ENCODE data around the gene TTC39C. TPM values are rescaled to one million over a fixed set of nuclear protein-coding genes. Genes with fewer than 3 reads are reported as not detected.

The TTC39C gene
- total and polyA plus RNA-seq, 2 experiments from 2014 or later, result 23.9 to 41.6 TPM

DNA sequence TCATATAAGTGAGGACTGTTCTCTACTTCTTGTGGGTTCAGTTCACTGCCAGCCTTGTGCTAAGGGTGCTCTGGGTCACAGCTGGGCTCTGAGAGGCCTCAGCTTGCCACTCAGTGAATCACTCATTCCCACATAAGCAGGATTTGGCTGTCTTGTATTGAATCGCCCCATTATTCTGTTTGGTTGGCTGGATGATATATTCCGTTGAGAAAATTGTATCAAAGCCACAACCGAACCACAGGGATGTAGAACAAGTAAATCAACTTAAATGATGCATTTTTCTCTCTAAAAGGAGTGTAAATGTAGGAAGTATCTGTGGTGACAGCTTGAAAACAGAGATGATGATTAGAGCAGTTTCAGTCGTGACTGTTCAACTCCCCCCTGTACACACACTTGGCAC, 39.6 kb downstream of the TTC39C start:
- Histone ChIP-seq H2AFZ (no peak overlapping the region), H3K79me2 (peaks cover 23% of the 10 kb centered on the region), H3K27me3 (no peaks in the 10 kb centered on the region), H3K4me2 (no peak overlapping the region), H4K20me1 (ENCODE audit: insufficient read depth, poor library complexity, severe bottlenecking) (no peaks in the 10 kb centered on the region), H3K9me3 (ENCODE audit: low read depth) (no peaks in the 10 kb centered on the region), H3K4me1 (ENCODE audit: insufficient read depth) (peaks cover 12% of the 10 kb centered on the region), H3K9me2 (replicated peaks; ENCODE audit: insufficient read depth) (no peaks in the 10 kb centered on the region), H3K4me3 (no peak overlapping the region), H3K27ac (no peak overlapping the region), H3K36me3 (replicated peaks; ENCODE audit: insufficient read depth, low read depth) (no peaks in the 10 kb centered on the region)
- 79% methylated on average over 4 of the region's 4 CpGs for WGBS (ENCODE audit: low lambda C conversion rate, missing lambda C conversion rate)
- DNase-seq (ENCODE audit: low spot score), result no peak
- TF ChIP-seq, protein P1, sequence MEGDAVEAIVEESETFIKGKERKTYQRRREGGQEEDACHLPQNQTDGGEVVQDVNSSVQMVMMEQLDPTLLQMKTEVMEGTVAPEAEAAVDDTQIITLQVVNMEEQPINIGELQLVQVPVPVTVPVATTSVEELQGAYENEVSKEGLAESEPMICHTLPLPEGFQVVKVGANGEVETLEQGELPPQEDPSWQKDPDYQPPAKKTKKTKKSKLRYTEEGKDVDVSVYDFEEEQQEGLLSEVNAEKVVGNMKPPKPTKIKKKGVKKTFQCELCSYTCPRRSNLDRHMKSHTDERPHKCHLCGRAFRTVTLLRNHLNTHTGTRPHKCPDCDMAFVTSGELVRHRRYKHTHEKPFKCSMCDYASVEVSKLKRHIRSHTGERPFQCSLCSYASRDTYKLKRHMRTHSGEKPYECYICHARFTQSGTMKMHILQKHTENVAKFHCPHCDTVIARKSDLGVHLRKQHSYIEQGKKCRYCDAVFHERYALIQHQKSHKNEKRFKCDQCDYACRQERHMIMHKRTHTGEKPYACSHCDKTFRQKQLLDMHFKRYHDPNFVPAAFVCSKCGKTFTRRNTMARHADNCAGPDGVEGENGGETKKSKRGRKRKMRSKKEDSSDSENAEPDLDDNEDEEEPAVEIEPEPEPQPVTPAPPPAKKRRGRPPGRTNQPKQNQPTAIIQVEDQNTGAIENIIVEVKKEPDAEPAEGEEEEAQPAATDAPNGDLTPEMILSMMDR (IDR thresholded peaks at IDR 0.05; ENCODE audit: poor library complexity), result no peak
- TF ChIP-seq EZH2 (IDR thresholded peaks at IDR 0.05; ENCODE audit: borderline replicate concordance), result no peak
- TF ChIP-seq EZH2phosphoT487 (IDR thresholded peaks at IDR 0.05; ENCODE audit: low read depth, severe bottlenecking, unreplicated experiment), result no peak

DNA sequence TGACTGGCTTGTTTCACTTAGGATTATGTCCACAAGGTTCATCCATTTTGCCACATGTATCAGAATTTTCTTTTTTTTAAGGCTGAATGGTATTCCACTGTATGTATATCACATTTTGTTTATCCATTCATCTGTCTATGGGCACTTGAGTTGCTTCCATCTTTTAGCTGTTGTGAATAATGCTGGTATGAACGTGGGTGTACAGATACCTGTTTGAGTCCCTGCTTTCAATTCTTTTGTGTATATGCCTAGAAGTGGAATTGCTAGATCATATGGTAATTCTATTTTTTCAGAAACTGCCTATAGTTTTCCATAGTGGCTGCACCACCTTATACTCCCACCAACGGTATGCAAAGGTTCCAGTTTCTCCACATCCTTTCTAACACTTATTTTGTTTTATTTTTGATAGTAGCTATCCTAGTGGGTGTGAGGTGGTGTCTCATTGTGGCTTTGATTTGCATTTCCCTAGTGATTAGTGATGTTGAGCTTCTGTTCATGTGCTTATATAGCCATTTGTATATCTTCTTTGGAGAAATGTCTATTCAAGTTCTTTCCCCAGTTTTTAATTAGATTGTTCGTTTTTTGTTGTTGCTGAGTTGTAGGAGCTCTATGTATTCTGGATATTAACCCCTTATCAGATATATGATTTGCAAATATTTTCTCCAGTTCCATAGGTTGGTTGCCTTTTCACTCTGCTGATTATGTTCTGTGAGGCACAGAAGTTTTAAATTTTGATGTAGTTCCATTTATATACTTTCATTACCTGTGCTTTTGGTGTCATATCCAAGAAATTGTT, 40.7 kb downstream of the TTC39C start:
- 68% methylated on average over 3 of the region's 3 CpGs for WGBS (ENCODE audit: low lambda C conversion rate, missing lambda C conversion rate)

DNA sequence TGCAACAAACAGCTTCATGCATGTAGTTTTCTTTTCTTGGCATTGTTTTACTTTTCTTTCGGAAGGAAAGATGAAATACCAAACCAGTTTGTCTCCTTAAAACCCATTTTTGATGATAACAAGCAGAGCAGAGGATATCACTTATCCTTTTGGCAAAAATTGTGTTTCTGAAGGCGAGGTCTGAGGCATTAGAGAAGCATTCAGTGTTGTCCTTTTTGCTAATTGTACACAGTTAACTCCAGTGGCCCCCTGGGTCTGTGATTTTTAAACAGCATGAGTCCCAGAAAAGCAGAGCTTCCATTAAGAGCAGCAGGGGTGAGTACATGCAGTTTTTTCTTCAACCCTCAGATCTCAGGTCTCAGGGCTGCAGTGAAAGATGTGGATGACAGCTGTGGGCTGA, 41.3 kb downstream of the TTC39C start:
- no peaks in the 10 kb centered on the region for H3K27me3 ChIP-seq
- no peak overlapping the region for H3K27ac ChIP-seq
- peaks cover 23% of the 10 kb centered on the region for H3K79me2 ChIP-seq
- no peak for TF ChIP-seq EZH2 (IDR thresholded peaks at IDR 0.05; ENCODE audit: borderline replicate concordance)
- TF ChIP-seq EZH2phosphoT487 (IDR thresholded peaks at IDR 0.05; ENCODE audit: low read depth, severe bottlenecking, unreplicated experiment), result no peak
- TF ChIP-seq, protein P1 (IDR thresholded peaks at IDR 0.05; ENCODE audit: poor library complexity), result no peak
- H3K4me3 ChIP-seq, result no peak overlapping the region
- no peaks in the 10 kb centered on the region for H3K9me3 ChIP-seq (ENCODE audit: low read depth)
- H3K4me2 ChIP-seq, result peak overlapping the region; percentile 59
- WGBS (ENCODE audit: low lambda C conversion rate, missing lambda C conversion rate), result 50% methylated on average over 2 of the region's 2 CpGs
- no peaks in the 10 kb centered on the region for H3K9me2 ChIP-seq (replicated peaks; ENCODE audit: insufficient read depth)
- H4K20me1 ChIP-seq (ENCODE audit: insufficient read depth, poor library complexity, severe bottlenecking), result no peaks in the 10 kb centered on the region
- no peak for DNase-seq (ENCODE audit: low spot score)
- H3K4me1 ChIP-seq (ENCODE audit: insufficient read depth), result peaks cover 12% of the 10 kb centered on the region
- H3K36me3 ChIP-seq (replicated peaks; ENCODE audit: insufficient read depth, low read depth), result no peaks in the 10 kb centered on the region
- H2AFZ ChIP-seq, result no peak overlapping the region

More for the DNA sequence above, 40.7 kb downstream of the TTC39C start:
- Histone ChIP-seq H3K27me3 (no peaks in the 10 kb centered on the region), H3K4me3 (no peak overlapping the region), H3K27ac (no peak overlapping the region), H3K4me1 (ENCODE audit: insufficient read depth) (peaks cover 12% of the 10 kb centered on the region), H3K4me2 (peak overlapping the region; percentile 59), H4K20me1 (ENCODE audit: insufficient read depth, poor library complexity, severe bottlenecking) (no peaks in the 10 kb centered on the region), H3K9me3 (ENCODE audit: low read depth) (no peaks in the 10 kb centered on the region), H3K9me2 (replicated peaks; ENCODE audit: insufficient read depth) (no peaks in the 10 kb centered on the region), H3K36me3 (replicated peaks; ENCODE audit: insufficient read depth, low read depth) (no peaks in the 10 kb centered on the region), H2AFZ (no peak overlapping the region), H3K79me2 (peaks cover 23% of the 10 kb centered on the region)
- TF ChIP-seq EZH2phosphoT487 (IDR thresholded peaks at IDR 0.05; ENCODE audit: low read depth, severe bottlenecking, unreplicated experiment), result no peak
- TF ChIP-seq EZH2 (IDR thresholded peaks at IDR 0.05; ENCODE audit: borderline replicate concordance), result no peak
- TF ChIP-seq, protein P1 (IDR thresholded peaks at IDR 0.05; ENCODE audit: poor library complexity), result no peak
- DNase-seq (ENCODE audit: low spot score), result no peak
